ENCODE data around the gene AFMID. TPM values are rescaled to one million over a fixed set of nuclear protein-coding genes. Genes with fewer than 3 reads are reported as not detected.

AFMID gene
- total and polyA plus RNA-seq, 2 of the 13 experiments (the other 11 are each of a cell fraction or from before 2014, with no cell fraction given) = 249 to 270 TPM

- TF ChIP-seq HOMEZ (CRISPR knock-in tag; IDR thresholded peaks at IDR 0.05; ENCODE audit: low read depth) = peak; percentile 59
- peak; percentile 42 for TF ChIP-seq SKI (IDR thresholded peaks at IDR 0.05; ENCODE audit: partially characterized antibody)
- TF ChIP-seq SNAI1 (CRISPR knock-in tag; IDR thresholded peaks at IDR 0.05; ENCODE audit: borderline replicate concordance) = no peak
- TF ChIP-seq, protein P1, sequence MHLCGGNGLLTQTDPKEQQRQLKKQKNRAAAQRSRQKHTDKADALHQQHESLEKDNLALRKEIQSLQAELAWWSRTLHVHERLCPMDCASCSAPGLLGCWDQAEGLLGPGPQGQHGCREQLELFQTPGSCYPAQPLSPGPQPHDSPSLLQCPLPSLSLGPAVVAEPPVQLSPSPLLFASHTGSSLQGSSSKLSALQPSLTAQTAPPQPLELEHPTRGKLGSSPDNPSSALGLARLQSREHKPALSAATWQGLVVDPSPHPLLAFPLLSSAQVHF (CRISPR knock-in tag; IDR thresholded peaks at IDR 0.05) = peak; percentile 100
- no peak for TF ChIP-seq GMEB2 (CRISPR knock-in tag; IDR thresholded peaks at IDR 0.05; ENCODE audit: low read depth)
- TF ChIP-seq, protein P2, sequence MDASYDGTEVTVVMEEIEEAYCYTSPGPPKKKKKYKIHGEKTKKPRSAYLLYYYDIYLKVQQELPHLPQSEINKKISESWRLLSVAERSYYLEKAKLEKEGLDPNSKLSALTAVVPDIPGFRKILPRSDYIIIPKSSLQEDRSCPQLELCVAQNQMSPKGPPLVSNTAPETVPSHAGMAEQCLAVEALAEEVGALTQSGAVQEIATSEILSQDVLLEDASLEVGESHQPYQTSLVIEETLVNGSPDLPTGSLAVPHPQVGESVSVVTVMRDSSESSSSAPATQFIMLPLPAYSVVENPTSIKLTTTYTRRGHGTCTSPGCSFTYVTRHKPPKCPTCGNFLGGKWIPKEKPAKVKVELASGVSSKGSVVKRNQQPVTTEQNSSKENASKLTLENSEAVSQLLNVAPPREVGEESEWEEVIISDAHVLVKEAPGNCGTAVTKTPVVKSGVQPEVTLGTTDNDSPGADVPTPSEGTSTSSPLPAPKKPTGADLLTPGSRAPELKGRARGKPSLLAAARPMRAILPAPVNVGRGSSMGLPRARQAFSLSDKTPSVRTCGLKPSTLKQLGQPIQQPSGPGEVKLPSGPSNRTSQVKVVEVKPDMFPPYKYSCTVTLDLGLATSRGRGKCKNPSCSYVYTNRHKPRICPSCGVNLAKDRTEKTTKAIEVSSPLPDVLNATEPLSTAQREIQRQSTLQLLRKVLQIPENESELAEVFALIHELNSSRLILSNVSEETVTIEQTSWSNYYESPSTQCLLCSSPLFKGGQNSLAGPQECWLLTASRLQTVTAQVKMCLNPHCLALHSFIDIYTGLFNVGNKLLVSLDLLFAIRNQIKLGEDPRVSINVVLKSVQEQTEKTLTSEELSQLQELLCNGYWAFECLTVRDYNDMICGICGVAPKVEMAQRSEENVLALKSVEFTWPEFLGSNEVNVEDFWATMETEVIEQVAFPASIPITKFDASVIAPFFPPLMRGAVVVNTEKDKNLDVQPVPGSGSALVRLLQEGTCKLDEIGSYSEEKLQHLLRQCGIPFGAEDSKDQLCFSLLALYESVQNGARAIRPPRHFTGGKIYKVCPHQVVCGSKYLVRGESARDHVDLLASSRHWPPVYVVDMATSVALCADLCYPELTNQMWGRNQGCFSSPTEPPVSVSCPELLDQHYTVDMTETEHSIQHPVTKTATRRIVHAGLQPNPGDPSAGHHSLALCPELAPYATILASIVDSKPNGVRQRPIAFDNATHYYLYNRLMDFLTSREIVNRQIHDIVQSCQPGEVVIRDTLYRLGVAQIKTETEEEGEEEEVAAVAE (CRISPR knock-in tag; IDR thresholded peaks at IDR 0.05; ENCODE audit: borderline replicate concordance) = peak; percentile 74
- TF ChIP-seq FOXP1 (IDR thresholded peaks at IDR 0.05) = no peak
- 0 out of 2 replicates have a peak, but pooled peaks have one; percentile 23 for TF ChIP-seq FOXP1 (CRISPR knock-in tag; IDR thresholded peaks at IDR 0.05)
- TF ChIP-seq, protein P3, sequence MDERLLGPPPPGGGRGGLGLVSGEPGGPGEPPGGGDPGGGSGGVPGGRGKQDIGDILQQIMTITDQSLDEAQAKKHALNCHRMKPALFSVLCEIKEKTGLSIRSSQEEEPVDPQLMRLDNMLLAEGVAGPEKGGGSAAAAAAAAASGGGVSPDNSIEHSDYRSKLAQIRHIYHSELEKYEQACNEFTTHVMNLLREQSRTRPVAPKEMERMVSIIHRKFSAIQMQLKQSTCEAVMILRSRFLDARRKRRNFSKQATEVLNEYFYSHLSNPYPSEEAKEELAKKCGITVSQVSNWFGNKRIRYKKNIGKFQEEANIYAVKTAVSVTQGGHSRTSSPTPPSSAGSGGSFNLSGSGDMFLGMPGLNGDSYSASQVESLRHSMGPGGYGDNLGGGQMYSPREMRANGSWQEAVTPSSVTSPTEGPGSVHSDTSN (CRISPR knock-in tag; IDR thresholded peaks at IDR 0.05) = 0 out of 2 replicates have a peak, but pooled peaks have one; percentile 16
- TF ChIP-seq GATAD1 (CRISPR knock-in tag; IDR thresholded peaks at IDR 0.05) = peak; percentile 80; the same call in 1 of the 2 replicates
- TF ChIP-seq RXRA (CRISPR knock-in tag; IDR thresholded peaks at IDR 0.05) = peak; percentile 95
- TF ChIP-seq RFX5 (IDR thresholded peaks at IDR 0.05; ENCODE audit: low read depth, low read length) = peak; percentile 61
- TF ChIP-seq ZNF747 (CRISPR knock-in tag; IDR thresholded peaks at IDR 0.05; ENCODE audit: borderline replicate concordance) = peak; percentile 69; the same call in 1 of the 2 replicates
These were observed at the start of gene AFMID, which contains the start of gene TK1 (continued) for GRCh38 chr17:78186692-78187595.

Data from HepG2 (cell line).